ENCODE data around the gene RAPGEF1. TPM values are rescaled to one million over a fixed set of nuclear protein-coding genes. Genes with fewer than 3 reads are reported as not detected.

The RAPGEF1 gene
- total RNA-seq, 1 donor from 2014 or later = 19.8 TPM

GRCh38 chr9:131695836-131696460 lies 43.9 kb downstream of the RAPGEF1 start:
- H3K9ac ChIP-seq (ENCODE audit: low read depth in 1 of 3, low read length in 3 of 3) = no peak overlapping the region
- H3K4me1 ChIP-seq (ENCODE audit: control insufficient read depth in 3 of 3, insufficient read depth in 3 of 3, low read length in 3 of 3) = peaks cover 43 to 69% (median 47%) of the 10 kb centered on the region in 3 donors
- peaks cover 0 to 3% (median 0%) of the 10 kb centered on the region in 3 donors for H3K36me3 ChIP-seq (ENCODE audit: control insufficient read depth in 3 of 3, insufficient read depth in 3 of 3, low read length in 3 of 3)
- H3K4me3 ChIP-seq (ENCODE audit: low read length in 3 of 3) = no peak overlapping the region
- no peaks in the 10 kb centered on the region for H3K27me3 ChIP-seq (ENCODE audit: control insufficient read depth in 3 of 3, insufficient read depth in 3 of 3, low read length in 3 of 3)
- H3K27ac ChIP-seq (ENCODE audit: low read depth, low read length) = no peak overlapping the region
- H3K9me3 ChIP-seq (ENCODE audit: control insufficient read depth in 3 of 3, low read length in 3 of 3) = no peaks in the 10 kb centered on the region

GRCh38 chr9:131695366-131695765 lies 44.5 kb downstream of the RAPGEF1 start:
- peaks cover 40 to 69% (median 47%) of the 10 kb centered on the region in 3 donors for H3K4me1 ChIP-seq (ENCODE audit: control insufficient read depth in 3 of 3, insufficient read depth in 3 of 3, low read length in 3 of 3)
- H3K36me3 ChIP-seq (ENCODE audit: control insufficient read depth in 3 of 3, insufficient read depth in 3 of 3, low read length in 3 of 3) = peaks cover 0 to 3% (median 0%) of the 10 kb centered on the region in 3 donors
- H3K27me3 ChIP-seq (ENCODE audit: control insufficient read depth in 3 of 3, insufficient read depth in 3 of 3, low read length in 3 of 3) = no peaks in the 10 kb centered on the region
- no peak overlapping the region for H3K27ac ChIP-seq (ENCODE audit: low read depth, low read length)
- no peaks in the 10 kb centered on the region for H3K9me3 ChIP-seq (ENCODE audit: control insufficient read depth in 3 of 3, low read length in 3 of 3)
- H3K9ac ChIP-seq (ENCODE audit: low read depth in 1 of 3, low read length in 3 of 3) = no peak overlapping the region
- H3K4me3 ChIP-seq (ENCODE audit: low read length in 3 of 3) = no peak overlapping the region

GRCh38 chr9:131693651-131694597 lies 46.0 kb downstream of the RAPGEF1 start:
- H3K4me3 ChIP-seq (ENCODE audit: low read length in 3 of 3) = no peak overlapping the region
- peaks cover 0 to 3% (median 0%) of the 10 kb centered on the region in 3 donors for H3K36me3 ChIP-seq (ENCODE audit: control insufficient read depth in 3 of 3, insufficient read depth in 3 of 3, low read length in 3 of 3)
- H3K4me1 ChIP-seq (ENCODE audit: control insufficient read depth in 3 of 3, insufficient read depth in 3 of 3, low read length in 3 of 3) = peaks cover 33 to 57% (median 45%) of the 10 kb centered on the region in 3 donors
- H3K9me3 ChIP-seq (ENCODE audit: control insufficient read depth in 3 of 3, low read length in 3 of 3) = no peaks in the 10 kb centered on the region
- H3K9ac ChIP-seq (ENCODE audit: low read depth in 1 of 3, low read length in 3 of 3) = no peak overlapping the region
- no peaks in the 10 kb centered on the region for H3K27me3 ChIP-seq (ENCODE audit: control insufficient read depth in 3 of 3, insufficient read depth in 3 of 3, low read length in 3 of 3)
- no peak overlapping the region for H3K27ac ChIP-seq (ENCODE audit: low read depth, low read length)

- H3K4me1 ChIP-seq (ENCODE audit: control insufficient read depth in 3 of 3, insufficient read depth in 3 of 3, low read length in 3 of 3) = peaks cover 23 to 46% (median 35%) of the 10 kb centered on the region in 3 donors
- H3K27ac ChIP-seq (ENCODE audit: low read depth, low read length) = no peak overlapping the region
- H3K4me3 ChIP-seq (ENCODE audit: low read length in 3 of 3) = no peak overlapping the region
- H3K9ac ChIP-seq (ENCODE audit: low read depth in 1 of 3, low read length in 3 of 3) = no peak overlapping the region
- H3K9me3 ChIP-seq (ENCODE audit: control insufficient read depth in 3 of 3, low read length in 3 of 3) = no peaks in the 10 kb centered on the region
- peaks cover 0 to 3% (median 0%) of the 10 kb centered on the region in 3 donors for H3K36me3 ChIP-seq (ENCODE audit: control insufficient read depth in 3 of 3, insufficient read depth in 3 of 3, low read length in 3 of 3)
- no peaks in the 10 kb centered on the region for H3K27me3 ChIP-seq (ENCODE audit: control insufficient read depth in 3 of 3, insufficient read depth in 3 of 3, low read length in 3 of 3)
Measured at GRCh38 chr9:131692612-131693562, 47.0 kb downstream of the RAPGEF1 start.

- no peak overlapping the region for H3K4me3 ChIP-seq (ENCODE audit: low read length in 3 of 3)
- H3K9me3 ChIP-seq (ENCODE audit: control insufficient read depth in 3 of 3, low read length in 3 of 3) = no peaks in the 10 kb centered on the region
- peaks cover 15 to 38% (median 27%) of the 10 kb centered on the region in 3 donors for H3K4me1 ChIP-seq (ENCODE audit: control insufficient read depth in 3 of 3, insufficient read depth in 3 of 3, low read length in 3 of 3)
- H3K27ac ChIP-seq (ENCODE audit: low read depth, low read length) = no peak overlapping the region
- peaks cover 0 to 3% (median 0%) of the 10 kb centered on the region in 3 donors for H3K36me3 ChIP-seq (ENCODE audit: control insufficient read depth in 3 of 3, insufficient read depth in 3 of 3, low read length in 3 of 3)
- H3K9ac ChIP-seq (ENCODE audit: low read depth in 1 of 3, low read length in 3 of 3) = no peak overlapping the region
- H3K27me3 ChIP-seq (ENCODE audit: control insufficient read depth in 3 of 3, insufficient read depth in 3 of 3, low read length in 3 of 3) = no peaks in the 10 kb centered on the region
Measured at GRCh38 chr9:131691969-131692611, 47.8 kb downstream of the RAPGEF1 start.

- no peaks in the 10 kb centered on the region for H3K27me3 ChIP-seq (ENCODE audit: control insufficient read depth in 3 of 3, insufficient read depth in 3 of 3, low read length in 3 of 3)
- peaks cover 0 to 3% (median 0%) of the 10 kb centered on the region in 3 donors for H3K36me3 ChIP-seq (ENCODE audit: control insufficient read depth in 3 of 3, insufficient read depth in 3 of 3, low read length in 3 of 3)
- no peaks in the 10 kb centered on the region for H3K9me3 ChIP-seq (ENCODE audit: control insufficient read depth in 3 of 3, low read length in 3 of 3)
- H3K27ac ChIP-seq (ENCODE audit: low read depth, low read length) = no peak overlapping the region
- H3K4me3 ChIP-seq (ENCODE audit: low read length in 3 of 3) = no peak overlapping the region
- no peak overlapping the region for H3K9ac ChIP-seq (ENCODE audit: low read depth in 1 of 3, low read length in 3 of 3)
- peaks cover 10 to 36% (median 29%) of the 10 kb centered on the region in 3 donors for H3K4me1 ChIP-seq (ENCODE audit: control insufficient read depth in 3 of 3, insufficient read depth in 3 of 3, low read length in 3 of 3)
Measured at GRCh38 chr9:131690941-131691573, 48.8 kb downstream of the RAPGEF1 start.

- H3K9ac ChIP-seq (ENCODE audit: low read depth in 1 of 3, low read length in 3 of 3) = no peak overlapping the region
- no peaks in the 10 kb centered on the region for H3K9me3 ChIP-seq (ENCODE audit: control insufficient read depth in 3 of 3, low read length in 3 of 3)
- no peak overlapping the region for H3K27ac ChIP-seq (ENCODE audit: low read depth, low read length)
- peaks cover 10 to 35% (median 24%) of the 10 kb centered on the region in 3 donors for H3K4me1 ChIP-seq (ENCODE audit: control insufficient read depth in 3 of 3, insufficient read depth in 3 of 3, low read length in 3 of 3)
- peaks cover 0 to 2% (median 0%) of the 10 kb centered on the region in 3 donors for H3K36me3 ChIP-seq (ENCODE audit: control insufficient read depth in 3 of 3, insufficient read depth in 3 of 3, low read length in 3 of 3)
- no peaks in the 10 kb centered on the region for H3K27me3 ChIP-seq (ENCODE audit: control insufficient read depth in 3 of 3, insufficient read depth in 3 of 3, low read length in 3 of 3)
- no peak overlapping the region for H3K4me3 ChIP-seq (ENCODE audit: low read length in 3 of 3)
Measured at GRCh38 chr9:131690462-131690861, 49.4 kb downstream of the RAPGEF1 start.

GRCh38 chr9:131688377-131688776 lies 51.5 kb downstream of the RAPGEF1 start:
- Histone ChIP-seq H3K4me1 (ENCODE audit: control insufficient read depth in 3 of 3, insufficient read depth in 3 of 3, low read length in 3 of 3) (peaks cover 5 to 21% (median 13%) of the 10 kb centered on the region in 3 donors), H3K27me3 (ENCODE audit: control insufficient read depth in 3 of 3, insufficient read depth in 3 of 3, low read length in 3 of 3) (no peaks in the 10 kb centered on the region), H3K27ac (ENCODE audit: low read depth, low read length) (no peak overlapping the region)

More at GRCh38 chr9:131688377-131688776, 51.5 kb downstream of the RAPGEF1 start:
- no peak overlapping the region for H3K4me3 ChIP-seq (ENCODE audit: low read length in 3 of 3)
- no peak overlapping the region for H3K9ac ChIP-seq (ENCODE audit: low read depth in 1 of 3, low read length in 3 of 3)
- H3K9me3 ChIP-seq (ENCODE audit: control insufficient read depth in 3 of 3, low read length in 3 of 3) = no peaks in the 10 kb centered on the region
- H3K36me3 ChIP-seq (ENCODE audit: control insufficient read depth in 3 of 3, insufficient read depth in 3 of 3, low read length in 3 of 3) = no peaks in the 10 kb centered on the region
